Peyer's patch (tissue), 4 donors: Measurements from ENCODE around the gene PIP4K2B.

Experiments
- CTCF ChIP-seq, 6 experiments: fragments of 450-650 bp in 4 of 6; fragments of 200-600 bp in 2 of 6; sonication (generic) in 1 of 6; IDR thresholded peaks; one replicate each; pipeline ENCODE4 v1.5.1; 2017 to 2019; ENCODE audit warnings: antibody characterized with exemption in 6 of 6, mild to moderate bottlenecking in 3 of 6, moderate library complexity in 1 of 6
- POLR2A ChIP-seq, 2 donors: fragments of 450-650 bp; IDR thresholded peaks; one replicate each; pipeline ENCODE4 v1.5.1; 2017; ENCODE audit warnings: antibody characterized with exemption in 2 of 2, mild to moderate bottlenecking in 2 of 2, moderate library complexity in 2 of 2

DNA sequence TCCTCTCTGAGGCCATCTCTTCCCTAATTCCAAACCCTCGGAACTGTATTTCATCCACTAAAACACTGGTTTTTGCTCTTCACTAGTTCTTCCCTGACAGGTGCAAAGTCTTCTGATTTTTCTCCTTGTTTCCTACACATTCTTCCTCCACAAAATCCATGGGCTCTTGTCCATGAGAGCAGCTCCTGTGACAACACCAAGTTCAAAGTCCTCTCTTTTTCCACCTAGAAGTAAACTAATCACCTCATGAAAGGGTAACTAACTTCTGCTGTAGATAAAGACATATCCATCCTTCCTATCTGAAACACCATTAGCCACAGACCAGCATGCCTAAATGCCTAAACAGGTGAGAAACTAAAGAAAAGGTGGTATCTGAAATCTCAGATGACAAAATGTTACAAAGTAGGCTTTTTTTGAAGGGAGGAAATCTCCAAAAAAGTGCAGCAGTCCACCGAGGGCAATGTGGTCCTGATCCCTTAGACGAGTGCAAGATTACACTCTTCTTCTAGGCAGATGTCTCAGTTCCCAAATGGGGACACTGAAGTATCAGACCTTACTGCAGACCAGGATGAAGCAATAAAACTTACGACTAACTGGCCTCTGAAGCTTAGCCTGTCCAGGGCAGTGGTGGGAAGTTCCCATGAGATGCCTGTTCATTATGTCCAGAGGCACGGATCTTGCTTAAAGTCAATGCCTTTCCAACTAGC, 2.8 kb downstream of the PIP4K2B start:
- TF ChIP-seq CTCF (IDR thresholded peaks at IDR 0.05) (no peak), POLR2A (IDR thresholded peaks at IDR 0.05) (no peak)
